GM23338 (cell line): ENCODE measurements around the gene CD300A. TPM values are rescaled to one million over a fixed set of nuclear protein-coding genes. Genes with fewer than 3 reads are reported as not detected.

ENCODE experiments used
- ATAC-seq: fragments of 200-7000 bp; cut with Tn5 transposase; 3 replicates; pipeline ENCODE4 v1.9.1; 2020
- DNase-seq: peaks from one replicate; pipeline ENCODE4 v3.0.0-alpha.2; 2015; ENCODE audit warnings: low spot score
- H2AFZ ChIP-seq: fragments of 200-600 bp; sonication (generic); 2 replicates; pipeline ENCODE4 v1.8.0; 2016; ENCODE audit warnings: antibody characterized with exemption, mild to moderate bottlenecking, moderate library complexity
- H3F3A ChIP-seq: fragments of 200-600 bp; sonication (generic); replicated peaks from 2 replicates; pipeline ENCODE4 v1.8.0; 2017; ENCODE audit warnings: antibody characterized with exemption, mixed run types, low read depth
- H3K27ac ChIP-seq: fragments of 200-600 bp; sonication (generic); 2 replicates; pipeline ENCODE4 v1.6.1; 2016; ENCODE audit warnings: low read depth
- H3K27me3 ChIP-seq: fragments of 200-600 bp; sonication (generic); 2 replicates; pipeline ENCODE4 v1.8.0; 2016; ENCODE audit warnings: mild to moderate bottlenecking, mixed run types, moderate library complexity; ENCODE audit not compliant: insufficient read depth
- H3K36me3 ChIP-seq: fragments of 200-600 bp; sonication (generic); 2 replicates; pipeline ENCODE4 v1.8.0; 2016; ENCODE audit warnings: mild to moderate bottlenecking; ENCODE audit not compliant: insufficient read depth
- H3K4me1 ChIP-seq: fragments of 200-600 bp; sonication (generic); 2 replicates; pipeline ENCODE4 v1.8.0; 2016; ENCODE audit warnings: mild to moderate bottlenecking, moderate library complexity; ENCODE audit not compliant: insufficient read depth
- H3K4me2 ChIP-seq: fragments of 200-600 bp; sonication (generic); 2 replicates; pipeline ENCODE4 v1.7.1; 2017; ENCODE audit warnings: mixed run types
- H3K4me3 ChIP-seq: fragments of 200-600 bp; sonication (generic); 2 replicates; pipeline ENCODE4 v1.6.1; 2016; ENCODE audit warnings: mixed run types
- H3K79me2 ChIP-seq: fragments of 200-600 bp; sonication (generic); replicated peaks from 2 replicates; pipeline ENCODE4 v1.8.0; 2017; ENCODE audit warnings: mild to moderate bottlenecking; ENCODE audit not compliant: insufficient read depth
- H3K9me2 ChIP-seq: fragments of 200-600 bp; sonication (generic); 2 replicates; pipeline ENCODE4 v1.8.0; 2017; ENCODE audit not compliant: insufficient read depth
- H4K20me1 ChIP-seq: fragments of 200-600 bp; sonication (generic); replicated peaks from 2 replicates; pipeline ENCODE4 v1.8.0; 2017; ENCODE audit warnings: mild to moderate bottlenecking; ENCODE audit not compliant: insufficient read depth
- H3K27ac Mint-ChIP-seq: 2 replicates; pipeline ENCODE4 v1.8.0; 2020; ENCODE audit warnings: inconsistent platforms, mild to moderate bottlenecking, moderate library complexity, mixed read lengths
- H3K27me3 Mint-ChIP-seq: 3 replicates; pipeline ENCODE4 v1.8.0; 2022; ENCODE audit warnings: low read depth, mild to moderate bottlenecking, moderate library complexity, mixed read lengths, inconsistent platforms; ENCODE audit not compliant: insufficient read depth, poor library complexity
- H3K36me3 Mint-ChIP-seq: 3 replicates; pipeline ENCODE4 v1.8.0; 2021; ENCODE audit warnings: low read depth, mild to moderate bottlenecking, inconsistent platforms, moderate library complexity, mixed read lengths
- H3K4me1 Mint-ChIP-seq: 3 replicates; pipeline ENCODE4 v1.8.0; 2020; ENCODE audit warnings: mild to moderate bottlenecking, inconsistent platforms, mixed read lengths
- H3K4me3 Mint-ChIP-seq: 3 replicates; pipeline ENCODE4 v1.8.0; 2021; ENCODE audit warnings: moderate library complexity, mild to moderate bottlenecking, inconsistent platforms, mixed read lengths
- H3K9me3 Mint-ChIP-seq: 3 replicates; pipeline ENCODE4 v1.8.0; 2020; ENCODE audit warnings: moderate library complexity, mild to moderate bottlenecking, inconsistent platforms, mixed read lengths
- CREB1 ChIP-seq: fragments of 250-450 bp; sonication (Bioruptor Pico); IDR thresholded peaks from 2 replicates; pipeline ENCODE4 v1.5.0; 2020; ENCODE audit warnings: low read depth, mild to moderate bottlenecking, moderate library complexity
- EZH2 ChIP-seq: fragments of 200-600 bp; sonication (generic); IDR thresholded peaks from one replicate; pipeline ENCODE4 v1.8.0; 2017; ENCODE audit warnings: antibody characterized with exemption, mild to moderate bottlenecking, low read depth; ENCODE audit not compliant: unreplicated experiment
- EZH2phosphoT487 ChIP-seq: fragments of 200-600 bp; sonication (generic); IDR thresholded peaks from one replicate; pipeline ENCODE4 v1.8.1; 2018; ENCODE audit warnings: antibody characterized with exemption; ENCODE audit not compliant: unreplicated experiment
- JUNB ChIP-seq: IDR thresholded peaks from one replicate; pipeline ENCODE4 v1.6.1; 2016; ENCODE audit warnings: antibody characterized with exemption; ENCODE audit not compliant: unreplicated experiment
- NANOG ChIP-seq: IDR thresholded peaks from 2 replicates; pipeline ENCODE4 v1.6.1; 2016; ENCODE audit warnings: antibody characterized with exemption, borderline replicate concordance
- POLR2AphosphoS5 ChIP-seq: IDR thresholded peaks from 2 replicates; pipeline ENCODE4 v1.6.1; 2016; ENCODE audit warnings: antibody characterized with exemption, low read depth
- ZNF114 ChIP-seq: fragments of 250-450 bp; sonication (Bioruptor Pico); IDR thresholded peaks from 2 replicates; pipeline ENCODE4 v1.5.0; 2020; ENCODE audit warnings: mild to moderate bottlenecking, moderate library complexity
- ZNF331 ChIP-seq: fragments of 250-450 bp; sonication (Bioruptor Pico); IDR thresholded peaks from 2 replicates; pipeline ENCODE4 v1.5.0; 2020; ENCODE audit warnings: low read depth, mild to moderate bottlenecking, moderate library complexity
- polyA plus RNA-seq: library from polyadenylated mRNA; unstranded; fragments of >200 nt; fragmentation: Nextera tagmentation; extraction: Ambion mirVana; gene quantifications from 2 replicates; pipeline ENCODE4 v1.2.1, GENCODE V29; 2016
- total RNA-seq: library from RNA; depleted of rRNA; stranded (reverse); fragments of >200 nt; shearing (Covaris generic); gene quantifications from 2 replicates; pipeline ENCODE4 v1.2.3, GENCODE V29; 2014
- TF ChIP-seq, protein P1 (sequence below): IDR thresholded peaks from one replicate; pipeline ENCODE4 v1.6.1; 2018; ENCODE audit warnings: antibody characterized with exemption; ENCODE audit not compliant: unreplicated experiment
- TF ChIP-seq, protein P2 (sequence below), 2 experiments: fragments of 200-600 bp in 1 of 2; sonication (generic) in 1 of 2; conservative IDR thresholded peaks; 2 replicates each; pipeline versions ENCODE4 v1.5.1 to v1.6.1; 2016 to 2017; ENCODE audit warnings: antibody characterized with exemption in 2 of 2, low read depth in 2 of 2, mild to moderate bottlenecking in 2 of 2, moderate library complexity in 1 of 2
- TF ChIP-seq, protein P3 (sequence below): IDR thresholded peaks from 2 replicates; pipeline ENCODE4 v1.6.1; 2016; ENCODE audit warnings: antibody characterized with exemption

CD300A gene
- total and polyA plus RNA-seq, 2 experiments from 2014 or later = 0.37 to 0.45 TPM

DNA sequence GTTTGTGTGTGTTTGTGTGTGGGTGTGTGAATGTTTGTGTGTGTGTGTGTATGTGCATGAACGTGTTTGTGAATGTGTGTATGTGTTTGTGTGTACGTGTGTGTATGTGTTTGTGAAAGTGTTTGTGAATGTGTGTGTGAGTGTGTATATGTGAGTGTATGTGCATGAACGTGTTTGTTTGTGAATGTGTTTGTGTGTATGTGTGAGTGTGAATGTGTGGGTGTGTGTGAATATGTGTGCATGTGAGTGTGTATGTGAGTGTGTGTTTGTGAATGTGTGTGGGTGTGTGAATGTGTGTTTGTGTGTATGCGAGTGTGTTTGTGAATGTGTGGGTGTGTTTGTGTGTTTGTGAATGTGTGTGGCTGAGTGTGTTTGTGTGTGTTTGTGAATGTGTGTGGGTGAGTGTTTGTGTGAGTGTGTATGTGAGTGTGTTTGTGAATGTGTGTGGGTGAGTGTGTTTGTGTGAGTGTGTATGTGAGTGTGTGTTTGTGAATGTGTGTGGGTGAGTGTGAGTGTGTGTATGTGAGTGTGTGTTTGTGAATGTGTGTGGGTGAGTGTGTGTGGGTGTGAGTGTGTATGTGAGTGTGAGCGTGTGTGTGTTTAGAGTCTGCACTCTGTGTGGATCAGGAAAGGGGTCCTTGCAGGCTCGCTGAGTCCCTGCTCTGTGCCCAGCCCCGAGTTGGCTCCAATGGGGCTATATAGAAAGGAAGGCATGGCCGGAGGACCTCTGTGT, 890 bp upstream of the CD300A start:
- Mint-ChIP-seq H3K36me3 (no peaks in the 10 kb centered on the region), H3K4me3 (no peak overlapping the region), H3K4me1 (peaks cover 5% of the 10 kb centered on the region; the same call in 2 of the 3 replicates), H3K9me3 (no peaks in the 10 kb centered on the region), H3K27ac (no peak overlapping the region), H3K27me3 (peaks cover 16% of the 10 kb centered on the region)
- DNase-seq (no peak), ATAC-seq (no peak)
- no peak overlapping the region for H3K27ac ChIP-seq
- peaks cover 11% of the 10 kb centered on the region; the same call in 1 of the 2 replicates for H3F3A ChIP-seq
- H3K4me2 ChIP-seq = no peak overlapping the region; the same call in 1 of the 2 replicates
- 0 out of 2 replicates have a peak overlapping the region, but pooled peaks have one; percentile 76 for H3K4me3 ChIP-seq
- peaks cover 7% of the 10 kb centered on the region; the same call in 1 of the 2 replicates for H3K4me1 ChIP-seq
- no peaks in the 10 kb centered on the region for H4K20me1 ChIP-seq
- H3K27me3 ChIP-seq = peaks cover 39% of the 10 kb centered on the region
- no peaks in the 10 kb centered on the region for H3K79me2 ChIP-seq
- H2AFZ ChIP-seq = no peak overlapping the region
- no peaks in the 10 kb centered on the region for H3K9me2 ChIP-seq
- H3K36me3 ChIP-seq = no peaks in the 10 kb centered on the region
- TF ChIP-seq ZNF331 = no peak
- no peak for TF ChIP-seq POLR2AphosphoS5
- no peak for TF ChIP-seq EZH2phosphoT487
- no peak for TF ChIP-seq CREB1 (CRISPR knock-in tag)
- TF ChIP-seq JUNB = no peak
- no peak for TF ChIP-seq ZNF114 (CRISPR knock-in tag)

DNA sequence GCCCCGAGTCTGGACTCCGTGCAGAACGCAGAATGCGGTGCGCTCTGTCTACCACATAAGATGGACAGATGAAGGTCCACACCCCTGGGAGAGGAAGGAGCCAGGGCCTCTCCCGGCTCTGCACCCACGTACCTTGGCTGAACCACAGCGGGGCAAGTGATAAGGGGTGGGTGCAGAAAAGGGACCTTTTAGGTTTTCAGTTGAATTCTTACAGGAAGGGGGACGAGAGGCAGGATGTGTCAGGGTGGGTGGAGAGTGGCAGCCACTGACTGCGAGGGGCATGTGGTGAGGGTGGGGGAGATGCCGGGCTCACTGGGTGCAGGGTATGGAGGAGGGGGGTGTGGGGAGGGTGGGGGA, 372 bp downstream of the CD300A start:
- Histone ChIP-seq H4K20me1 (no peaks in the 10 kb centered on the region), H3K36me3 (no peaks in the 10 kb centered on the region), H3K4me2 (peak overlapping the region; percentile 94), H3K4me1 (peaks cover 7% of the 10 kb centered on the region; the same call in 1 of the 2 replicates), H3K79me2 (no peaks in the 10 kb centered on the region), H2AFZ (peak overlapping the region; percentile 97), H3F3A (peaks cover 11% of the 10 kb centered on the region; the same call in 1 of the 2 replicates), H3K27ac (no peak overlapping the region), H3K4me3 (peak overlapping the region; percentile 76), H3K27me3 (peaks cover 39% of the 10 kb centered on the region), H3K9me2 (no peaks in the 10 kb centered on the region)
- Mint-ChIP-seq H3K36me3 (no peaks in the 10 kb centered on the region), H3K9me3 (no peaks in the 10 kb centered on the region), H3K4me1 (peaks cover 5% of the 10 kb centered on the region; the same call in 2 of the 3 replicates), H3K4me3 (peak overlapping the region; percentile 67; the same call in 2 of the 3 replicates), H3K27ac (no peak overlapping the region), H3K27me3 (peaks cover 16% of the 10 kb centered on the region)
- ATAC-seq (peak; percentile 11; the same call in 2 of the 3 replicates), DNase-seq (no peak)
- TF ChIP-seq, protein P1, sequence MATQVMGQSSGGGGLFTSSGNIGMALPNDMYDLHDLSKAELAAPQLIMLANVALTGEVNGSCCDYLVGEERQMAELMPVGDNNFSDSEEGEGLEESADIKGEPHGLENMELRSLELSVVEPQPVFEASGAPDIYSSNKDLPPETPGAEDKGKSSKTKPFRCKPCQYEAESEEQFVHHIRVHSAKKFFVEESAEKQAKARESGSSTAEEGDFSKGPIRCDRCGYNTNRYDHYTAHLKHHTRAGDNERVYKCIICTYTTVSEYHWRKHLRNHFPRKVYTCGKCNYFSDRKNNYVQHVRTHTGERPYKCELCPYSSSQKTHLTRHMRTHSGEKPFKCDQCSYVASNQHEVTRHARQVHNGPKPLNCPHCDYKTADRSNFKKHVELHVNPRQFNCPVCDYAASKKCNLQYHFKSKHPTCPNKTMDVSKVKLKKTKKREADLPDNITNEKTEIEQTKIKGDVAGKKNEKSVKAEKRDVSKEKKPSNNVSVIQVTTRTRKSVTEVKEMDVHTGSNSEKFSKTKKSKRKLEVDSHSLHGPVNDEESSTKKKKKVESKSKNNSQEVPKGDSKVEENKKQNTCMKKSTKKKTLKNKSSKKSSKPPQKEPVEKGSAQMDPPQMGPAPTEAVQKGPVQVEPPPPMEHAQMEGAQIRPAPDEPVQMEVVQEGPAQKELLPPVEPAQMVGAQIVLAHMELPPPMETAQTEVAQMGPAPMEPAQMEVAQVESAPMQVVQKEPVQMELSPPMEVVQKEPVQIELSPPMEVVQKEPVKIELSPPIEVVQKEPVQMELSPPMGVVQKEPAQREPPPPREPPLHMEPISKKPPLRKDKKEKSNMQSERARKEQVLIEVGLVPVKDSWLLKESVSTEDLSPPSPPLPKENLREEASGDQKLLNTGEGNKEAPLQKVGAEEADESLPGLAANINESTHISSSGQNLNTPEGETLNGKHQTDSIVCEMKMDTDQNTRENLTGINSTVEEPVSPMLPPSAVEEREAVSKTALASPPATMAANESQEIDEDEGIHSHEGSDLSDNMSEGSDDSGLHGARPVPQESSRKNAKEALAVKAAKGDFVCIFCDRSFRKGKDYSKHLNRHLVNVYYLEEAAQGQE = no peak
- TF ChIP-seq CREB1 (CRISPR knock-in tag) (no peak), EZH2 (no peak), JUNB (no peak), ZNF331 (no peak), NANOG (no peak)
- TF ChIP-seq, protein P2, sequence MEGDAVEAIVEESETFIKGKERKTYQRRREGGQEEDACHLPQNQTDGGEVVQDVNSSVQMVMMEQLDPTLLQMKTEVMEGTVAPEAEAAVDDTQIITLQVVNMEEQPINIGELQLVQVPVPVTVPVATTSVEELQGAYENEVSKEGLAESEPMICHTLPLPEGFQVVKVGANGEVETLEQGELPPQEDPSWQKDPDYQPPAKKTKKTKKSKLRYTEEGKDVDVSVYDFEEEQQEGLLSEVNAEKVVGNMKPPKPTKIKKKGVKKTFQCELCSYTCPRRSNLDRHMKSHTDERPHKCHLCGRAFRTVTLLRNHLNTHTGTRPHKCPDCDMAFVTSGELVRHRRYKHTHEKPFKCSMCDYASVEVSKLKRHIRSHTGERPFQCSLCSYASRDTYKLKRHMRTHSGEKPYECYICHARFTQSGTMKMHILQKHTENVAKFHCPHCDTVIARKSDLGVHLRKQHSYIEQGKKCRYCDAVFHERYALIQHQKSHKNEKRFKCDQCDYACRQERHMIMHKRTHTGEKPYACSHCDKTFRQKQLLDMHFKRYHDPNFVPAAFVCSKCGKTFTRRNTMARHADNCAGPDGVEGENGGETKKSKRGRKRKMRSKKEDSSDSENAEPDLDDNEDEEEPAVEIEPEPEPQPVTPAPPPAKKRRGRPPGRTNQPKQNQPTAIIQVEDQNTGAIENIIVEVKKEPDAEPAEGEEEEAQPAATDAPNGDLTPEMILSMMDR (conservative IDR thresholded peaks at IDR 0.05; ENCODE audit: low read depth in 2 of 2) = no peak
- TF ChIP-seq, protein P3, sequence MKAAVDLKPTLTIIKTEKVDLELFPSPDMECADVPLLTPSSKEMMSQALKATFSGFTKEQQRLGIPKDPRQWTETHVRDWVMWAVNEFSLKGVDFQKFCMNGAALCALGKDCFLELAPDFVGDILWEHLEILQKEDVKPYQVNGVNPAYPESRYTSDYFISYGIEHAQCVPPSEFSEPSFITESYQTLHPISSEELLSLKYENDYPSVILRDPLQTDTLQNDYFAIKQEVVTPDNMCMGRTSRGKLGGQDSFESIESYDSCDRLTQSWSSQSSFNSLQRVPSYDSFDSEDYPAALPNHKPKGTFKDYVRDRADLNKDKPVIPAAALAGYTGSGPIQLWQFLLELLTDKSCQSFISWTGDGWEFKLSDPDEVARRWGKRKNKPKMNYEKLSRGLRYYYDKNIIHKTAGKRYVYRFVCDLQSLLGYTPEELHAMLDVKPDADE = no peak
